GM21390 (cell line): ENCODE results near the gene HPS1.

Source experiments
- ATAC-seq: cut with Tn5 transposase; IDR thresholded peaks from one replicate; pipeline ENCODE4 v1.9.1; 2021; ENCODE audit not compliant: unreplicated experiment

The HPS1 gene

DNA sequence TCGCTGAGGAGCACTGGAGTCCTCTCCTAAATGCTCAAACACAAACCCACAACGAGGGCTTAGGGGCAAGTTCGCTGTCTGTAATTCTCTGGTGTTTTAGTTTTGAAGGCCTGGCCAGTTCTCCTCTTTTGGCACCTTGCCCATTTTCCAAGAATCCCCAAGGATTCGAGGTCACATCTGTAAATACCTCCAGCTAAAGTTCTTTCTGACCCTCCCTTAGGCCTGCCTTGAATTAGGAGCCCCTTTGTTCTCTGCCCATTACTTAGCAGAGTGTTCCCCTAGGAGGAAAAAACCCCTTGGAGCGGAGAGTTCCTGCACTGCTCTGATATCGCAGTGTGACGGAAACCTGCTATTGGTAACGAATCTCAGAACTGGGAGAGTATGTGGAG lies 31.0 kb downstream of the HPS1 start:
- no peak for ATAC-seq

DNA sequence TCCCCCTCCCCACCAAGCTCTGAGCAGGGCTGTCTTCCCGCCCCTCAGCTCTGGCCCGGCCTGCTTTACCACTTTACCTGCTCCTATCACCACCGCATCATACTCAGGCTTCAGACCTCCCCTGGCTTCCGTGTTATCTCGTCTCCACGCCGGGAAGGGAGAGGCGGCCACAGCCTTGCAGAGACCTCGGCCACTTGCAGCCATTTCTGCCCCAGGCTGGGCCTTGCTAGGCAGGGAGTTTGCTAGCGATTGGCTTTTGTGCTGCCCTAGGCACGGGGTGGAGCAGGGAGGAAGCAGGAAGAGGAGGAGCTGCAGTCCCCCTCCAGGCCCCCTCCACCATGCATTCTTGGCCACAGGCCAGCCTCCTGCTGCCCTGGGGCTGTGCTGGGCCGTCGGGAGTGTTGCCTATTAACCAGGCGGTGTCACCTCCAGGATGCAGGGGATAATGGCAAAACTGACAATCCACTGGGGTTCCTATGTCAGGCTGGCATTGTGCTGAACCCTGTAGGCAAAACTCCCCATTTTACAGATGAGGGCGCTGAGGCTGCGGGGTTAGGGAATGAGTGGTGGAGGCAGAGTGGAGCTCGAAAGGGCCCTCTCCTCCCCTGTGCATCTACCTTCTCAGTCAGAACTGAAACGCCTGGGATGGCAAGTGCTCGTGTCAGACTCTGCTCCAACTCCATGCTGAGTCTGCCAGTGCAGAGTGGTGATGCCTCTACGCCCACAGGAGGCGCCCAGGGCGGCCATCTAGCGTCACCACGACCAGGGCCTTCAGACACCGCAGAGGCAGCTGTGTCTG lies 31.6 kb downstream of the HPS1 start, which contains the start of gene PYROXD2:
Gene PYROXD2, minus strand, starts transcription at position 251 of the 799 bp plus-strand sequence. Its CDS starts 47 bp downstream, at position 204.
- no peak for ATAC-seq

DNA sequence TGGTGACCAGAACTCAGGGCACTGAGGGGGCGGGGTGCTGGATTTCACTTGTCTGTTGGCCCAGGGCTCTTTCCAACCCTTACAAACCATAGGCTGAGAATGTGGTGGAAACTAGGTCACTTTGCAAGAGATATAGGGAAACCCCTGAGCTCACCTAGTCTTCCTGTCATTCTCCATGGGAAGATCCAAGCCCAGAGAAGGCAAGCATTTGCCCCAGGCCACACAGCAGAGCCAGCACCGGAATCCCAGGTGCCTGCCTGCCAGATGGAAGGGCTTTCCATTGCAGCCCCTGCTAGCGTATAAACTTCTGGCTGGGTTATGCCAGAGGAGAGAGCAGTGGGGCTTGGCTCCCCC lies 32.2 kb downstream of the HPS1 start:
- no peak for ATAC-seq

DNA sequence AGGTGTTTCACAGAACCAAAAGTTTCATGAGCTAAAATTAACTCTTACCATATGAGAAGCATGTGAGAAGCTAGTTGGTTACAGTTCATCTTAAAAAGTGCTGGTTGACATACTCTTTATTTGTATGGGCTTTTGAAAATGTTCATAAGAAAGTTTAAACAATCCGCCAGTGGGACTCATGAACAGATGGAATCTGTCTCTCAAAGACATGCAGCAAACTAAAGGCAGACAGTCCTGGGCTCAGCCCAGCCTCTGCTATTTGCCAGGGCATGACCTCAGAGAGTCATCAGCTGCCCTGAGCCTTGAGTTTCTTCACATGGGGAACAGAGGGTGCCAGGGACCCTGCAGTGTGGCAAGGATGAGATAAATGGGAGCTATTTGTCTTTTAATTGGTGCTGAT lies 35.0 kb downstream of the HPS1 start:
- ATAC-seq = no peak

DNA sequence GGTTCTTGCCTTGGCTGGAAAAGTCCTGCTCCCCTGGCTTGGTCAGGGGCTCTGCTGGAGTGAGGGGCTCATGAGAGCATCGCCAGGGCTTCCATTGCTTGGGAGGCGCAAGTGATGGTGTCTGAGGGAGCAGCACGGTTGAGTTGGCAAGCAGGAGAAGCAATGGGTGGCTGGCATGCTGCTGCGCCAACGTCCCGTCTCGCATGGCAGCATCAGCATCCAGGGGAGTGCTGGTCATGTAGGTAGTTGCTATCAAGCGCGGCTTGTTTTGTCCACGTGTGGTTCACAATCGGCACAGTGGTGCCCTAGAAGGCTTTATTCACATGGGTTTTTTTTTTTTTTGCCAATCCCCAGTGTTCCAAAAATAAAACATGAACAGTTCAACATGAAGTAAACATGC lies 35.6 kb downstream of the HPS1 start:
- ATAC-seq = no peak

DNA sequence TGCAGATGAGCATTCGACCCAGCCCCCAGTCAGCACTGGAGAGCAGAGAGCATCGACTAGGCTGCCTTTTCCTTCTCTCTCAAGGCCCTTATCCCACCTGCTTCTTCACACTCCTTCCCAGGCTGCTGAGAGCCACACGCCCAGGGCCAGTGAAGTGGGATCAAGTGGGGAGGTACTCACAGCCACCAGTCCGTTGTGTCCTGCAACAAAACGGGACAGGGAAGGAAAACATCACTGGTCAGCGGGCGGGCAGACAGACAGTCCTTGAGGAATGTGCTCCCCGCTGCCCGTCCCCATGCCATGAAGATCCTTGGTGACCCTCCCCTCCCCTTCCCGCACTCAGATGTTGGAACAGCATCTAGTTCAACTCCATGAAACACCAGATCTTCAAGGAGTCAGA lies 36.0 kb downstream of the HPS1 start:
- no peak for ATAC-seq

DNA sequence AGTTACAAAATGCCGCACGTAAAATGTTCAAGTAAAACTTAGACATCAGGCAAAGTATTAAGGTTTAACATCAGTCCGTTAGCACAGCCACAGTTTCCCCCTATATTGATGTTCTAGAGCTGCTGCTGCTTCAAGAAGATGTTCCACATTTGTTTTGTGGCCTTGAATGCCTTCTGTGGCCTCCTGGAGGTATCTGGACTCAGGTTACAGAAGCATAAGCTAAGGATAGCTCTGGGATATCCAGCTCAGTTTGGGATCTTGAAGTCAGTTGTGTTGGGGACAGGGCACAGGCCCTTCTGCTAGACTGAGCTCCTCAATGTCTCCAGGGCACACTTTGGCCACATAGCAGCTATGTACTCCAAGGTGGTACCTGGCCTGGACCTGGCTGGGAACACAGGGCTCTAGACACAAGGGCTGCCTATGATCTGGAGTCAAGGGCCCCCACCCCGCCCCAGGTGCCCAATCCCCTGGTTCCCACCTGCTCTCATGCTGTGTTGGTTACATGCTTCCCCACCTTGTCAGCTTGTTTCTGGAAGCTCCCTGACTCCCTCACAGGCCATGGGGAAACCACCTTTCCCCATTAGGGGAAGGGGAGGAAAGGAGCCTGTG lies 36.5 kb downstream of the HPS1 start:
- ATAC-seq = no peak

DNA sequence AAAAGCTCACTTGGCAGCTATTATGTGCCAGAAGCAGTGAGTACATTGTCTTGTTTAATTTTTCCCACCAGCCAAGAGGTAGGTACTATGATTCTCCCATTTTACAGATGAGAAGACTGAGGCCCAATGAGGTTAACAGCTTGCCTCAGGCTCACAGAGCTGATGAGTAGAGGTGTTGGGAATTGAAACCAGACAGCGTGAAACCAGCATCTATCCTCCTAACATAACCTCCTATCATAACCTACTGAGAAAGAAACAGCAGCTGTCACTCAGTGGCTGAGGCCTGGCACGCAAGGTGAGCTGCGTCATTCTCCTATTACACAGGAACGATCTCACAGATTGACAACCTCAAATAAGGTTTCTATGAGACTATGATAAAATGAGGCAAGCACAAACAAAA lies 37.9 kb downstream of the HPS1 start:
- no peak for ATAC-seq

DNA sequence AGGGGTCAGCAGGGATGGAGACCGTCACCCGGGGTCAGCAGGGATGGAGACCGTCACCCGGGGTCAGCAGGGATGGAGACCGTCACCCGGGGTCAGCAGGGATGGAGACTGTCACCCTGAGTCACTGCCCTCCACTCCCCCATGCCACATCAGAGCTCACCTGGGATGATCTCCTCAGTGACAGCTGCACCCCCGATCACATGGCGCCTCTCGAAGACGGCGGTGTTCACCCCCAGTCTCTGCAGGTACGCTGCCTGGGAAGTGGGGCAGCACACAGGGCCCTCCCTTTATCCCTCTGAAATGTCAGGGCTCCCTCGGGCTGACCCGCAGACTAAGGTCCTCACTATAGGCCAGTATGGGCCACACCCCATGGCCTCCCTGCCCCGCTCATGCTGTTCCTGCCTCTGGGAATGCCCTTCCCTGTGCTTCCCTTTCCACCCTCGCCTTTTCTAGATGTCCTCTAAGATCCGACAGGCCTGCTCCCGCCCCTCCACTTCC lies 38.9 kb downstream of the HPS1 start:
- ATAC-seq = no peak

DNA sequence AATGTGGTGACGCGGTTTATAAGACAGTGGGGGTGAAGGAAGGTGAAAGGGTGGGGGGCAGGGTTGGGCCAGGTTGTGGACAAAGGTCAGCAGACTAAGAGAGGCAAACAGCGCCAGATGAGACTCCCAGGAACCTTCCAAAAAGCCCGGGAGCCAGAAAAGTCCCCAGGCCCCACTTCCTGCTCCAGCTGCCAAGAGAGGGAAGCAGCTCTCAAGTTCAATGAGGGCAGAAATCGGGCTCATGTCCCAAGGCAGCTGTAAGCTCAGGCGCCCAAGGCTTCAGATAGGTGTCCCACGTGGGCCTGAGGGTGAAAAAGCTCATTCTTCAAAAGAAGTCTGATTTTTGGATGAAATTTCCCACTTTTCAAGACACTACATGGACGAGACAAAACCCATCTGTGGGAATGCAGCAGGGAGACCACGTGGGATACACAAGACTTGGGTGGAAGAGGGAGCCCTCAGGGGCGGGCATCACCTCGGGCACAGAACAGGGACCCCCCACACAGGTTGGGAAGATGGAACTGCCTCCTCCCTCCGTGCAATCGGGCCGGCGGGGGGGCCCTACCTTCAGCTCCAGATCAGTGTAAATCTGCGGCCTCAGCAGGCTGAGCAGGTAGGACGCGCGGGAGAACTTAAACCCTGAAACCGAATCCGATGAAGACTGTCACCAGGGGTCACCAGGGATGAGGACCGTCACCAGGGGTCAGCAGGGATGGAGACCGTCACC lies 39.6 kb downstream of the HPS1 start:
- no peak for ATAC-seq

DNA sequence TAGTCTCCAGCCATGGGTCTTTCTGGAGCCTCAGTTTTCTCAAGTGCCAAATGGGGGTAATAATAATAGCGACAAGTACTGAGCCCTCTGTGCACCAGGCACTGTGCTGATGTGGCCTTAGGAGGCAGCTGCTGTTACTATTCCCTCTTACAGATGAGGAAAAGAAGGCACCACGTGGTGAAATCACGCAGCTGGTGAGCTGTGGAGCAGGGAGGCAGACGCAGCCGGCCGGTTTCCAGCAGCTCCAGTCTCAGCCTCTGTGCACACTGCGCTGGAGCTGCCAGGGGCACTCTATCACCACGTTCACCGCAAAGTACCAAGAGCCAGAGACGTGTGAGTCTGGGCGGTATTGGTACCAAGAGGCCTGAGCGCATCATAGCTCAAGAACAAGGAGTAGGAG lies 41.3 kb downstream of the HPS1 start:
- no peak for ATAC-seq

DNA sequence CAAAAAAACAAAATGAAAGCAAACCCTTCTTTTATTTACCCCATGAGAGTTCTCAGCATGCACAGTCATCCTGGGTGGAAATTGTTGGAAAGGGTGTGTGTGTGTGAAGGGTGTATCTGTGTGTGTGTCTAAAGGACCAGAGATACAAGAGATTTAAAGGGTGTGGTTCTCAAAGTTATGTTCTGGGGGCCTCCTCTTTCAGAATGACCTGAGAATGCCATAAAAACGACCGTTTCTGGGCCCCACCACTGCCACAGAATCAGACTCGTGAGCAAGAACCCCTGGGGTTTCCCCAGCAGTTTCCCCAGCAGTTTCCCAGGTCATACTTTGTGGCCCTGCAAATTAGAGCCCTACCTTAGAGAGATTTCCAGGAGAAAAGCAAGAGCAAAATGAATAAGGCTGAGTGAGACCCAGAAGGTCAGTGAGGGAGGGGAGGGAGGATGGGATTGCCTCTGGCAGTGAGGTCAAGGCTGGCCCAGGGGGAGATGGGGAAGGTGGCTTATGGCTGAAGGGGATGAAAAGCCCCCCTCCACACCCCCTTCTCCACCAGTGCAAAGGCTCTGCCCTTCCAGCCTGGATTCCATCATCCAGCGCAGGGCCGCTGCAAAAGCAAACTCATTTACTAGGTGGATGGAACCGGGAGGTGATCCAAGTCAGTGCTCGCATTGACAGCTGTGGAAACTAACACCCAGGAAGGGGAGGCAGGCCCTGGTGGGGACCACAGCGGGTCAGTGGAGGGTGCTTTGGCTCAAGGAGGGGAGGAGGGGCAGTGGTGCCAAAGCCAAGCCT lies 42.0 kb downstream of the HPS1 start:
- ATAC-seq = peak; percentile 60

DNA sequence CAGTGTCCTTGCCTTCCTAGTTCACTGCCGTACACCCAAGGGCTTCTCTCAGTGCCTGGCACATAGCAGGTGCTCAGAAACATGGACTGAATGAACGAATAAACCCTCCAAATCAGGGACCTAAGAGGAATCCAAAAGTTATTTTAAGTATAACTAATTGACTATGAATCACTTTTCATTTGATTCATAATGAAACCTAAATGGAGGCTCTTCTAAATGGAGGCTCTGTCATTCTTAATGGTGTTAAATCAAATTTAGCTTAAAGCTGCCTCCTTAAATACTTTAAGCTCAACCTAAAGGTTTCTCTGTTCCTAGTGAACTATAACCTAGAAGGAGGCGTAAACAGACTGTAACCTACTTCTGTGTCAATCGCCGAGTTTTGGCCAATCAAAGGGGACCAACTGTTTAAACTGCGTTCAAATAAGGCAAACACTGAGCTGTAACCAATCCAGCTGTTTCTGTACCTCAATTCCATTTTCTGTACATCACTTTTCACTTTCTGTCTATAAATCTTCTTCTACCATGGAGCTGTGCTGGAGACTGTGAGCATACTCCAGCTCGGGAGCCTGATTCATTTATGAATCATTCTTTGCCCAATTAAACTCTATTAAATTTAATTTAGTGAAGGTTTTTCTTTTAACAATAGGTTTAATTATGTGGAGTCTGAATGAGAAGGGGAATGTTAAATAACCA lies 42.8 kb downstream of the HPS1 start:
- no peak for ATAC-seq

DNA sequence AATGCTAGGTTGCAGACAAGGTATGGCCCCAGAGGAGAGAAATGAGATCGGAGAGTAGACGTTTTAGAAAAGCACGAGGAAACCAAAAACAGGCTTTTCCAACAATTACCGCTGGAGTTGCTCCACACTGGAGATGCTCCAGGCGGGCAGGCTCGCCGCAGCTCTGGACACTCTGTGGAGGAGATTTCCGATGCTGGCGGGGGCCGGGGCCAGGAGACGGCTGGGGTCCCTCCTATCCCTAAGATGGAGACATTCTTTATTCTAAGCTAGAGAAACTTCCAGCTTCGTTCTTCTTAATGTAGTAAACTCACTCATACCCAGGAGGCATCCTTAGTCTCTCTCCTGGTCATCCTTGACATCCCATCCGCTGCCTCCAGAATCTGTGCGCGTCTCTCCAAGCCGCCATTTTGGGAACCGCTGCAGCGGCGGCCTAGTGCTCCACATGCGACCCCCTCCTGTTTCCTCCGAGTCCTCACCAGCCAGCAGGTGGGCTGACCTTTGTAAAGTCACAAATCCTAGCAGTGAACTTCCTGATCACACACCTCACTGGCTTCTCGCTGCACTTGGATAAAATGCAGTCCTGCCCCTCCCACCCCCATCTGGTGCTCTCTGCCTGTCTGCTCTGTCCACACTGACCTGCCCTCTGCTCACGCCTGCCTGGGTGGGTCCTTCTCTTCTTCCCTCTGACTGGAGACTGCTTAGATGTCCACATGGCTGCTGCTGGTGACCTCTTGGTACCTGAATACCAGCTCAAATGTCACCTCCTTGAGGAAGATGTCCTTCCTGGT lies 43.6 kb downstream of the HPS1 start:
- no peak for ATAC-seq

DNA sequence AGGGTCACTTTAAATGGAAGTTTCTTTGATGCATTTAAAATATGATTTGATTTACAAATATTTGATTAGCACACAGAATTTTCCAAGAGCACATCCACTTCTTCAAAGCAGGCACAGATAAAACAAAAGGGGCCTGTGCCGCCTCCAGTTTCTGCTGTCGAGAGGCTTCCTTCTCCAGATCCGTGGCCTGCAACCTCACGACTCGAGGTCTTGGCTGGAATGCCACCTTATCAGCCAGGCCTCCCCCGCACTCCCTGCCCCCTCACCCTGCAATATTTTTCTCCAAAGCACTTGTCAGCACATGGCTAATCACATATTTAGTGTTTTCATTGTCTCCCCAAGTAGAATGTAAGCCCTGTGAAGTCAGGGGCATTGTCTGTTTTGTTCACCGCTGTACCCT lies 44.3 kb downstream of the HPS1 start:
- no peak for ATAC-seq

DNA sequence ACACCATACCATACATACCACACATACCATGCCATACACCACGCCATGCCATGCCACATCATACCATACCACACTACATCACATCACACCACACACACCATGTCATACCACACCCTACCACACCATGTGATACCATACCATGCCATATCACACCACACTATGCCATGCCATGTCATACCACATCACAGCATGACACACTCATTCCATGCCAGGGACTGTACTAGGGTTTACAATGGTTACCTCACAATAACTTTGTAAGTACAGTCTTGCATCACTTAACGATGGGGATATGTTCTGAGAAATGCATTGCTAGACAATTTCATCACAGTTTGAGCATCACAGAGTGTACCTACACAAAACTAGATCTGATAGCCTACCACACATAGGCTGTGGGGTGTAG lies 46.3 kb downstream of the HPS1 start:
- ATAC-seq = no peak

DNA sequence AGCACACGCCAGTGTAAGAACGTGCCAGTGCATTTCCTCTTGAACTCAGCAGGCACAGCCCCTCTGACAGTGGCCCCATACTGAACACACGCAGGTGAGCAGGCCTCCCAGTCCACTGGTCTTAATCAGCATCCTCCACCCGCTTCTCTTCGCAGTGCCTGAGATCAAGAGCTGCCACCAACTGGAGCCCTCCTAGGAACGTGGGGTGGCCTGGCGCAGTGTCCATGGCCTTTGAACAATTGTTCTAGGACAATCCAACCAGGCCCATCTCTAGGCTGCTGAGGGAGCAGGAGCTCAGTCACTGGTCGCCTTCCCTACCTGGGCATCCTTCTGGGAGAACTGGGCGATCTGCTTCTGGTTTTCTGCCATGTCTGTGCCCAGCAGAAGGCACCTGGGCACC lies 47.0 kb downstream of the HPS1 start:
- ATAC-seq = no peak

DNA sequence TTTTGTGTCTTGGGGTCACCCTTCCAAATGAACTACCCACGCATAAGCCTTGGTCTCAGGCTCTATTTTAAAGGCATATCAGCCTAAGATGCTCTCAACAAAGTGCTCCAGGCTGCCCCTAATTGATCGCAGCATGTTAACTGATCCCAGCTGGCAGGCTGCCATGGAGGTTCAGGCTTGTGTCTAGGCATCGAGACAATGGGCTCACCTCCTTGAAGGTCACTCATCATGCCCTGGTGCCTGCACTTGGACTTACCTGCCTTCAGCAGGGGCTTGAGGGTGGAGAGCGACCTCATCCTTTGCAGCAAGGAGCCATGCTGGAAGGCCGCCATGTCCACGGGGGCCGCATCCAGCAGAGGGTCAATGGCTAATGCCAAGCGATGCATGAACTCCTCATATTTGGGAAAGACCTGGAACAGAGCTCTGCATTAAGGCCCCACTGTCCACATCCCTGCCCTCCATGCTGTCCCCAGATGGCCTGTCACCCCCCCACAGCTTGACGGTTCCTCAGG lies 49.6 kb downstream of the HPS1 start:
- no peak for ATAC-seq
